HL-60 (cell line): Measurements from ENCODE around the gene SPINK2.

Source experiments
- DNase-seq, 2 experiments: peaks; one replicate each; pipeline ENCODE4 v3.0.0-alpha.2; 2010 to 2020; ENCODE audit warnings: low read depth in 1 of 2, low spot score in 1 of 2
- H3K27ac ChIP-seq: fragments of 250-450 bp; sonication (Bioruptor Pico); replicated peaks from 2 replicates; pipeline ENCODE4 v1.5.1; 2020; ENCODE audit warnings: mild to moderate bottlenecking, moderate library complexity
- H3K27me3 ChIP-seq: fragments of 250-450 bp; sonication (Bioruptor Pico); 2 replicates; pipeline ENCODE4 v1.5.1; 2021; ENCODE audit warnings: mild to moderate bottlenecking, moderate library complexity; ENCODE audit not compliant: insufficient read depth, poor library complexity, severe bottlenecking
- H3K4me3 ChIP-seq: replicated peaks from 2 replicates; pipeline ENCODE4 v1.5.1; 2011; ENCODE audit warnings: mild to moderate bottlenecking, control low read depth, low read length; ENCODE audit not compliant: insufficient read depth
- CTCF ChIP-seq: IDR thresholded peaks from one replicate; pipeline ENCODE4 v1.5.1; 2011; ENCODE audit warnings: low read length, control low read depth, inconsistent platforms; ENCODE audit not compliant: insufficient read depth
- GABPA ChIP-seq: IDR thresholded peaks from 2 replicates; pipeline ENCODE4 v1.6.1; 2012; ENCODE audit warnings: low read depth
- POLR2AphosphoS5 ChIP-seq: IDR thresholded peaks from 2 replicates; pipeline ENCODE4 v1.6.1; 2012; ENCODE audit warnings: low read depth
- REST ChIP-seq: IDR thresholded peaks from 2 replicates; pipeline ENCODE4 v1.6.1; 2012; ENCODE audit warnings: low read depth; ENCODE audit not compliant: insufficient replicate concordance
- SPI1 ChIP-seq: IDR thresholded peaks from 2 replicates; pipeline ENCODE4 v1.6.1; 2012; ENCODE audit warnings: low read depth, mild to moderate bottlenecking, borderline replicate concordance

SPINK2 gene

GRCh38 chr4:56783986-56784385, 37.5 kb downstream of the SPINK2 start:
- DNase-seq: no peak
- TF ChIP-seq REST (no peak), SPI1 (no peak), GABPA (no peak), POLR2AphosphoS5 (no peak), CTCF (no peak)
- H3K4me3 ChIP-seq: no peak overlapping the region

GRCh38 chr4:56782019-56782418, 39.5 kb downstream of the SPINK2 start:
- Histone ChIP-seq H3K4me3 (no peak overlapping the region), H3K27me3 (no peaks in the 10 kb centered on the region), H3K27ac (no peak overlapping the region)
- DNase-seq: no peak
- TF ChIP-seq CTCF (no peak), POLR2AphosphoS5 (no peak), GABPA (no peak), SPI1 (no peak), REST (no peak)

More at GRCh38 chr4:56783986-56784385, 37.5 kb downstream of the SPINK2 start:
- H3K27me3 ChIP-seq: no peaks in the 10 kb centered on the region
- H3K27ac ChIP-seq: no peak overlapping the region

- TF ChIP-seq SPI1: no peak
- no peak for TF ChIP-seq CTCF
- no peak for TF ChIP-seq GABPA
- no peak for TF ChIP-seq POLR2AphosphoS5
- no peak for TF ChIP-seq REST
- H3K27ac ChIP-seq: no peak overlapping the region
- no peak for DNase-seq
- no peaks in the 10 kb centered on the region for H3K27me3 ChIP-seq
- H3K4me3 ChIP-seq: no peak overlapping the region
These were observed 48.2 kb downstream of the SPINK2 start for GRCh38 chr4:56773346-56773745.
